A673 (cell line): Measurements from ENCODE around the gene TBC1D5.

Source experiments
- EZH2 ChIP-seq: fragments of 200-600 bp; sonication (generic); IDR thresholded peaks from 2 replicates; pipeline ENCODE4 v1.6.1; 2017; ENCODE audit warnings: borderline replicate concordance, low read depth, mild to moderate bottlenecking, mixed read lengths, antibody characterized with exemption, low read length; ENCODE audit not compliant: poor library complexity, severe bottlenecking
- TF ChIP-seq, protein P1 (sequence below): fragments of 300-800, 200-600 bp; sonication (generic); conservative IDR thresholded peaks from 2 replicates; pipeline ENCODE4 v1.5.1; 2017; ENCODE audit warnings: low read depth, mild to moderate bottlenecking, antibody characterized with exemption, low read length, moderate library complexity, mixed read lengths

DNA sequence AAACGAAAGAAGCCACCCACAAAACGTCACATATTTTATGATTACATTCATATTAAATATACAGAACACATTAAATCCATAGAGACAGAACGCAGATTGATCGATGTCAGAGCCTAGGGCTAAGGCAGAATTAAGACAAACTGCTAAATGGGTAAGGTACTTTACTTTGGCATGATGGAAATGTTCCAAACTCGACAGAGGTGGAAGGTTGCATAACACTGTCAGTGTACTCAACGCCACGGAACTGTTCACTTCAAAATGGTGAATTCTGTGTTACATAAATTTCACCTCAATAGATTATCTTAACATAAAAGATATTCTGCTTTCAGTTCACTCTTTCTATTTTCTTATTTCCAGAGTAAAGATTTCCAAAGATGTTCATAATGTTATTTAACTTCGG is 158.4 kb downstream of the TBC1D5 start:
- TF ChIP-seq, protein P1, sequence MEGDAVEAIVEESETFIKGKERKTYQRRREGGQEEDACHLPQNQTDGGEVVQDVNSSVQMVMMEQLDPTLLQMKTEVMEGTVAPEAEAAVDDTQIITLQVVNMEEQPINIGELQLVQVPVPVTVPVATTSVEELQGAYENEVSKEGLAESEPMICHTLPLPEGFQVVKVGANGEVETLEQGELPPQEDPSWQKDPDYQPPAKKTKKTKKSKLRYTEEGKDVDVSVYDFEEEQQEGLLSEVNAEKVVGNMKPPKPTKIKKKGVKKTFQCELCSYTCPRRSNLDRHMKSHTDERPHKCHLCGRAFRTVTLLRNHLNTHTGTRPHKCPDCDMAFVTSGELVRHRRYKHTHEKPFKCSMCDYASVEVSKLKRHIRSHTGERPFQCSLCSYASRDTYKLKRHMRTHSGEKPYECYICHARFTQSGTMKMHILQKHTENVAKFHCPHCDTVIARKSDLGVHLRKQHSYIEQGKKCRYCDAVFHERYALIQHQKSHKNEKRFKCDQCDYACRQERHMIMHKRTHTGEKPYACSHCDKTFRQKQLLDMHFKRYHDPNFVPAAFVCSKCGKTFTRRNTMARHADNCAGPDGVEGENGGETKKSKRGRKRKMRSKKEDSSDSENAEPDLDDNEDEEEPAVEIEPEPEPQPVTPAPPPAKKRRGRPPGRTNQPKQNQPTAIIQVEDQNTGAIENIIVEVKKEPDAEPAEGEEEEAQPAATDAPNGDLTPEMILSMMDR = no peak
- TF ChIP-seq EZH2 = no peak
